Small intestine (tissue), 16 donors: ENCODE measurements around the gene CCNB3. TPM values are rescaled to one million over a fixed set of nuclear protein-coding genes. Genes with fewer than 3 reads are reported as not detected.

Experiments
- DNase-seq, 2 donors: peaks; one replicate each; pipeline versions ENCODE4 v3.0.0 to v3.0.0-alpha.2; 2013
- FAIRE-seq: peaks from 2 replicates; lab custom pipeline; 2012; peaks lifted over from hg19 to GRCh38; lab: Jason Lieb, UNC
- H3K27ac ChIP-seq, 3 donors: one replicate each; pipeline ENCODE4 v1.5.1; 2013; ENCODE audit warnings: low read length in 2 of 3, mild to moderate bottlenecking in 2 of 3, control low read depth in 1 of 3, inconsistent platforms in 1 of 3, low read depth in 1 of 3, moderate library complexity in 1 of 3
- H3K27me3 ChIP-seq, 3 donors: one replicate each; pipeline ENCODE4 v1.6.1; 2013; ENCODE audit warnings: low read length in 3 of 3, inconsistent platforms in 1 of 3; ENCODE audit not compliant: control insufficient read depth in 3 of 3, insufficient read depth in 3 of 3
- H3K36me3 ChIP-seq, 3 donors: one replicate each; pipeline ENCODE4 v1.6.1; 2013; ENCODE audit warnings: low read length in 3 of 3, inconsistent platforms in 1 of 3, low read depth in 1 of 3, mild to moderate bottlenecking in 1 of 3, moderate library complexity in 1 of 3; ENCODE audit not compliant: control insufficient read depth in 3 of 3, insufficient read depth in 2 of 3
- H3K4me1 ChIP-seq, 3 donors: one replicate each; pipeline ENCODE4 v1.6.1; 2013; ENCODE audit warnings: low read length in 2 of 3, inconsistent platforms in 1 of 3, low read depth in 1 of 3, mild to moderate bottlenecking in 1 of 3, moderate library complexity in 1 of 3; ENCODE audit not compliant: control insufficient read depth in 3 of 3, insufficient read depth in 2 of 3
- H3K4me3 ChIP-seq, 3 donors: one replicate each; pipeline ENCODE4 v1.5.1; 2013; ENCODE audit warnings: low read length in 3 of 3, control low read depth in 1 of 3, inconsistent platforms in 1 of 3, low read depth in 1 of 3, mild to moderate bottlenecking in 1 of 3, moderate library complexity in 1 of 3
- H3K9me3 ChIP-seq, 2 donors: one replicate each; pipeline ENCODE4 v1.6.1; 2013; ENCODE audit warnings: low read depth in 1 of 2, low read length in 1 of 2; ENCODE audit not compliant: control insufficient read depth in 2 of 2, insufficient read depth in 1 of 2
- WGBS, 3 donors: extraction: QIAGEN DNeasy Blood & Tissue Kit; methylation state at CpG; one replicate each; pipeline ENCODE4 v1.1.7; 2013; 5-methylcytosine and 5-hydroxymethylcytosine counted together
- long read RNA-seq, 10 donors: transcript quantifications; one replicate each; lab custom pipeline, GENCODE V29; 2026
- polyA plus RNA-seq, 4 donors: library from polyadenylated mRNA; stranded (reverse) in 3 of 4; unstranded in 1 of 4; fragments of 200-250 nt in 3 of 4; fragments of 120-200 nt in 1 of 4; gene quantifications; one replicate each; pipeline versions ENCODE4 v1.2.1 to v1.2.3, GENCODE V29; 2013
- donor health status: healthy with polysubstance abuse.
- donor health status: control.
- donor health status: control.
- donor health status: Bipolar disorder and iron deficiency.
- donor health status: healthy.

The CCNB3 gene
- polyA plus RNA-seq = under 1 TPM in 3 of 4 donors, not detected in 1; 0.12 to 0.54 (median 0.37) TPM
- long read RNA-seq, donor 1 = 0 reads
- long read RNA-seq, donor 2 = 0 reads
- long read RNA-seq, donor 3 = 0 reads
- long read RNA-seq, donor 4 = 0 reads
- long read RNA-seq, donor 5 = 0 reads
- long read RNA-seq, donor 6 = 0 reads
- long read RNA-seq, donor 7 = 0 reads
- long read RNA-seq, donor 8 = 0 reads
- long read RNA-seq, donor 9 = 0 reads
- long read RNA-seq, donor 10 = 0 reads

GRCh38 chrX:50204364-50204899 lies at the start of gene CCNB3:
Gene CCNB3 (plus strand): TSS chrX:50204765. CDS start chrX:50285164, 80,399 bp downstream.
- FAIRE-seq (no peak), DNase-seq (peak; percentile 69 to 73)
- H3K9me3 ChIP-seq = no peaks in the 10 kb centered on the region
- H3K4me3 ChIP-seq = peak within 1 kb of the TSS in 2 of 3 donors; percentile 4 to 28
- H3K27ac ChIP-seq = peak within 1 kb of the TSS in 2 of 3 donors; percentile 23 to 31
- H3K36me3 ChIP-seq = no peaks in the 10 kb centered on the region
- WGBS, 3 donors = 1 to 8% (median 1%) methylated on average over 12 to 19 of the region's 19 CpGs
- peaks cover 0 to 3% (median 2%) of the 10 kb centered on the region in 3 donors for H3K4me1 ChIP-seq
- no peaks in the 10 kb centered on the region for H3K27me3 ChIP-seq

- H3K9me3 ChIP-seq = peaks cover 0 to 12% of the 10 kb centered on the region in 2 donors
- H3K4me3 ChIP-seq = no peak overlapping the region
- 27 to 43% (median 34%) methylated on average over 4 of the region's 4 CpGs for WGBS, 3 donors
- no peak for FAIRE-seq
- H3K36me3 ChIP-seq = no peaks in the 10 kb centered on the region
- H3K27ac ChIP-seq = peak overlapping the region in 1 of 3 donors; percentile 64
- H3K4me1 ChIP-seq = peaks cover 0 to 24% (median 0%) of the 10 kb centered on the region in 3 donors
- H3K27me3 ChIP-seq = no peaks in the 10 kb centered on the region
- peak in 1 of 2 donors; percentile 36 for DNase-seq
These were observed 46.9 kb upstream of the CCNB3 start for GRCh38 chrX:50157545-50158135.

GRCh38 chrX:50158593-50158992 lies 46.0 kb upstream of the CCNB3 start:
- no peak for FAIRE-seq
- peaks cover 0 to 6% of the 10 kb centered on the region in 2 donors for H3K9me3 ChIP-seq
- 10 to 14% (median 13%) methylated on average over 1 of the region's 1 CpG for WGBS, 3 donors
- H3K4me1 ChIP-seq = peaks cover 0 to 22% (median 0%) of the 10 kb centered on the region in 3 donors
- H3K27ac ChIP-seq = peak overlapping the region in 1 of 3 donors; percentile 64
- peak; percentile 48 to 67 for DNase-seq
- no peaks in the 10 kb centered on the region for H3K36me3 ChIP-seq
- H3K27me3 ChIP-seq = no peaks in the 10 kb centered on the region
- H3K4me3 ChIP-seq = no peak overlapping the region

- H3K4me1 ChIP-seq = peaks cover 0 to 8% (median 0%) of the 10 kb centered on the region in 3 donors
- no peaks in the 10 kb centered on the region for H3K36me3 ChIP-seq
- WGBS, 3 donors = 31 to 43% (median 42%) methylated on average over 3 of the region's 3 CpGs
- FAIRE-seq (no peak), DNase-seq (no peak)
- no peaks in the 10 kb centered on the region for H3K27me3 ChIP-seq
- no peaks in the 10 kb centered on the region for H3K9me3 ChIP-seq
- H3K27ac ChIP-seq = no peak overlapping the region
- no peak overlapping the region for H3K4me3 ChIP-seq
These were observed 43.4 kb upstream of the CCNB3 start for GRCh38 chrX:50161127-50161526.

- Histone ChIP-seq H3K27me3 (no peaks in the 10 kb centered on the region), H3K4me3 (no peak overlapping the region), H3K27ac (peak overlapping the region in 1 of 3 donors; percentile 54), H3K36me3 (no peaks in the 10 kb centered on the region), H3K4me1 (no peaks in the 10 kb centered on the region), H3K9me3 (no peaks in the 10 kb centered on the region)
- WGBS, 3 donors = 31 to 61% (median 60%) methylated on average over 5 of the region's 5 CpGs
- FAIRE-seq (no peak), DNase-seq (peak in 1 of 2 donors; percentile 34)
These were observed 38.8 kb upstream of the CCNB3 start for GRCh38 chrX:50165727-50166126.

GRCh38 chrX:50167366-50167765 lies 37.2 kb upstream of the CCNB3 start:
- no peaks in the 10 kb centered on the region for H3K4me1 ChIP-seq
- no peak for FAIRE-seq
- DNase-seq = peak in 1 of 2 donors; percentile 35
- no peaks in the 10 kb centered on the region for H3K27me3 ChIP-seq
- H3K9me3 ChIP-seq = no peaks in the 10 kb centered on the region
- H3K36me3 ChIP-seq = no peaks in the 10 kb centered on the region
- 36 to 69% (median 52%) methylated on average over 7 of the region's 7 CpGs for WGBS, 3 donors
- H3K27ac ChIP-seq = no peak overlapping the region
- no peak overlapping the region for H3K4me3 ChIP-seq

GRCh38 chrX:50168241-50168687 lies 36.3 kb upstream of the CCNB3 start:
- H3K4me3 ChIP-seq = no peak overlapping the region
- no peaks in the 10 kb centered on the region for H3K4me1 ChIP-seq
- DNase-seq (no peak), FAIRE-seq (no peak)
- H3K27me3 ChIP-seq = no peaks in the 10 kb centered on the region
- no peaks in the 10 kb centered on the region for H3K9me3 ChIP-seq
- WGBS, 3 donors = 70 to 84% (median 78%) methylated on average over 5 of the region's 5 CpGs
- no peak overlapping the region for H3K27ac ChIP-seq
- no peaks in the 10 kb centered on the region for H3K36me3 ChIP-seq

GRCh38 chrX:50169717-50170116 lies 34.8 kb upstream of the CCNB3 start:
- Histone ChIP-seq H3K27ac (no peak overlapping the region), H3K27me3 (no peaks in the 10 kb centered on the region), H3K9me3 (no peaks in the 10 kb centered on the region), H3K4me1 (no peaks in the 10 kb centered on the region), H3K36me3 (no peaks in the 10 kb centered on the region), H3K4me3 (no peak overlapping the region)
- DNase-seq (no peak), FAIRE-seq (no peak)
- whole genome bisulfite sequencing, 3 donors = 86 to 91% (median 88%) methylated on average over 3 of the region's 3 CpGs
